Measurements from ENCODE around the gene TM9SF3.

- TF ChIP-seq SPI1 (IDR thresholded peaks at IDR 0.05; ENCODE audit: low read depth, low read length) (no peak), POLR2AphosphoS5 (IDR thresholded peaks at IDR 0.05; ENCODE audit: low read depth, low read length) (no peak), POLR2A (IDR thresholded peaks at IDR 0.05; ENCODE audit: low read depth, low read length) (no peak)
Measured at GRCh38 chr10:96570511-96570910, 16.3 kb downstream of the TM9SF3 start.
